HG03280 (cell line): Measurements from ENCODE around the gene PRLR.
A peak's percentile ranks its signal among the peaks of the same experiment; 100 is the strongest.

ENCODE experiments used
- ATAC-seq: cut with Tn5 transposase; IDR thresholded peaks from one replicate; pipeline ENCODE4 v1.9.1; 2021; ENCODE audit warnings: mild to moderate bottlenecking, moderate library complexity; ENCODE audit not compliant: unreplicated experiment

Gene PRLR

GRCh38 chr5:35091704-35092103 lies 138.6 kb downstream of the PRLR start:
- ATAC-seq, result no peak

GRCh38 chr5:35089334-35090314 lies 140.7 kb downstream of the PRLR start:
- no peak for ATAC-seq

GRCh38 chr5:35087991-35088390 lies 142.3 kb downstream of the PRLR start:
- ATAC-seq, result no peak

- no peak for ATAC-seq
Observed at GRCh38 chr5:35083150-35083549, 147.1 kb downstream of the PRLR start.

GRCh38 chr5:35082530-35082929 lies 147.8 kb downstream of the PRLR start:
- ATAC-seq, result no peak

- ATAC-seq, result no peak
Observed at GRCh38 chr5:35081134-35081533, 149.2 kb downstream of the PRLR start.

- no peak for ATAC-seq
Observed at GRCh38 chr5:35073160-35073559, 157.1 kb downstream of the PRLR start.

GRCh38 chr5:35069188-35069587 lies 161.1 kb downstream of the PRLR start:
- no peak for ATAC-seq

GRCh38 chr5:35067985-35068384 lies 162.3 kb downstream of the PRLR start:
- ATAC-seq, result no peak

- ATAC-seq, result no peak
Observed at GRCh38 chr5:35066260-35066795, 164.0 kb downstream of the PRLR start.

- ATAC-seq, result no peak
Observed at GRCh38 chr5:35063414-35063813, 166.9 kb downstream of the PRLR start.

GRCh38 chr5:35061211-35061770 lies 169.0 kb downstream of the PRLR start:
- ATAC-seq, result no peak

GRCh38 chr5:35060236-35060635 lies 170.1 kb downstream of the PRLR start:
- ATAC-seq, result no peak

- no peak for ATAC-seq
Observed at GRCh38 chr5:35059251-35059650, 171.0 kb downstream of the PRLR start.

- ATAC-seq, result peak; percentile 60
Observed at GRCh38 chr5:35058374-35058788, 171.9 kb downstream of the PRLR start.

GRCh38 chr5:35056686-35057085 lies 173.6 kb downstream of the PRLR start:
- ATAC-seq, result no peak

GRCh38 chr5:35052838-35053237 lies 177.4 kb downstream of the PRLR start:
- ATAC-seq, result no peak

- ATAC-seq, result no peak
Observed at GRCh38 chr5:35050541-35051126, 179.7 kb downstream of the PRLR start.

GRCh38 chr5:35048910-35049309 lies 181.4 kb downstream of the PRLR start:
- no peak for ATAC-seq

- ATAC-seq, result no peak
Observed at GRCh38 chr5:35047785-35048404, 182.4 kb downstream of the PRLR start, which contains the start of gene AGXT2. Gene AGXT2 (minus strand): TSS chr5:35047949. CDS start chr5:35047892, 57 bp downstream.

GRCh38 chr5:35046774-35047173 lies 183.5 kb downstream of the PRLR start:
- no peak for ATAC-seq
